Endothelial cell of umbilical vein (primary cell): ENCODE data around the gene LRRC8D. TPM values are rescaled to one million over a fixed set of nuclear protein-coding genes. Genes with fewer than 3 reads are reported as not detected.

Experiments used
- Bru-seq: library from RNA; stranded (reverse); fragments of 400-500 nt; gene quantifications from one replicate; lab custom pipeline; 2021; lab: Mats Ljungman, UMichigan
- BruChase-seq, 2 experiments: library from RNA; stranded (reverse); fragments of 400-500 nt; gene quantifications; one replicate each; lab custom pipeline; 2021; lab: Mats Ljungman, UMichigan
- BruUV-seq: library from RNA; stranded (reverse); fragments of 400-500 nt; replicated peaks from 2 replicates; lab custom pipeline; 2021; lab: Mats Ljungman, UMichigan
- CTCF ChIA-PET: fragments of 300-600, 350-600 bp; sonication (Branson Sonifier 250); formaldehyde crosslinking; loops from one replicate; lab custom pipeline; 2021; ENCODE audit warnings: antibody characterized with exemption, inconsistent platforms; lab: Charles Lee
- POLR2A ChIA-PET: fragments of 300-600, 350-600 bp; sonication (Branson Sonifier 250); formaldehyde crosslinking; loops from one replicate; lab custom pipeline; 2021; ENCODE audit warnings: antibody characterized with exemption, inconsistent platforms; lab: Charles Lee
- DNase-seq: peaks from one replicate; pipeline ENCODE4 v3.0.0-alpha.2; 2011; ENCODE audit warnings: low read depth, low spot score
- FAIRE-seq: peaks from 2 replicates; lab custom pipeline; 2011; peaks lifted over from hg19 to GRCh38; lab: Jason Lieb, UNC
- H2AFZ ChIP-seq: 2 replicates; pipeline ENCODE4 v1.6.0; 2012; ENCODE audit warnings: low read depth, low read length, control low read depth, inconsistent platforms
- H3K27ac ChIP-seq: 2 replicates; pipeline ENCODE4 v1.5.1; 2011; ENCODE audit warnings: low read depth, mild to moderate bottlenecking, control low read depth, low read length, moderate library complexity; ENCODE audit not compliant: insufficient read depth
- H3K27me3 ChIP-seq, 2 experiments: 2 replicates each; pipeline versions ENCODE4 v1.6.0 to v1.6.1; 2011; ENCODE audit warnings: low read length in 2 of 2, mixed read lengths in 1 of 2; ENCODE audit not compliant: control insufficient read depth in 2 of 2, insufficient read depth in 2 of 2
- H3K36me3 ChIP-seq, 2 experiments: 2 replicates in 1 of 2; 3 replicates in 1 of 2; pipeline ENCODE4 v1.5.1; 2011; ENCODE audit warnings: low read length in 2 of 2, mild to moderate bottlenecking in 1 of 2, moderate library complexity in 1 of 2; ENCODE audit not compliant: control insufficient read depth in 2 of 2, insufficient read depth in 2 of 2; ENCODE audit errors: extremely low read depth in 1 of 2
- H3K4me1 ChIP-seq: 3 replicates; pipeline ENCODE4 v1.5.1; 2011; ENCODE audit warnings: mild to moderate bottlenecking, low read length; ENCODE audit not compliant: control insufficient read depth, insufficient read depth; ENCODE audit errors: extremely low read depth
- H3K4me2 ChIP-seq: 2 replicates; pipeline ENCODE4 v1.6.1; 2011; ENCODE audit warnings: low read length, control low read depth, mixed read lengths; ENCODE audit not compliant: insufficient read depth
- H3K4me3 ChIP-seq, 3 experiments: fragments of 200-600 bp in 1 of 3; sonication (generic), shearing (Covaris generic) in 1 of 3; replicated peaks in 1 of 3; 2 replicates each; pipeline ENCODE4 v1.5.1; 2011 to 2016; ENCODE audit warnings: control low read depth in 3 of 3, low read length in 3 of 3, mild to moderate bottlenecking in 2 of 3, inconsistent platforms in 1 of 3, low read depth in 1 of 3, moderate library complexity in 1 of 3; ENCODE audit not compliant: insufficient read depth in 1 of 3
- H3K79me2 ChIP-seq: 2 replicates; pipeline ENCODE4 v1.6.0; 2012; ENCODE audit warnings: low read length, inconsistent platforms; ENCODE audit not compliant: control insufficient read depth, insufficient read depth
- H3K9ac ChIP-seq: replicated peaks from 2 replicates; pipeline ENCODE3; 2011; ENCODE audit warnings: low read length, control low read depth; ENCODE audit not compliant: insufficient read depth; ENCODE audit errors: extremely low read depth
- H3K9me1 ChIP-seq: replicated peaks from 3 replicates; pipeline ENCODE4 v1.6.0; 2011; ENCODE audit warnings: mild to moderate bottlenecking, low read length; ENCODE audit not compliant: control insufficient read depth, insufficient read depth; ENCODE audit errors: extremely low read depth
- H3K9me3 ChIP-seq: replicated peaks from 2 replicates; pipeline ENCODE4 v1.5.1; 2012; ENCODE audit warnings: low read length, inconsistent platforms; ENCODE audit not compliant: control insufficient read depth, insufficient read depth
- H4K20me1 ChIP-seq: replicated peaks from 2 replicates; pipeline ENCODE3; 2011; ENCODE audit warnings: mild to moderate bottlenecking, low read length; ENCODE audit not compliant: control insufficient read depth, insufficient read depth; ENCODE audit errors: extremely low read depth
- EZH2 ChIP-seq: IDR thresholded peaks from 2 replicates; pipeline ENCODE4 v1.6.1; 2012; ENCODE audit warnings: borderline replicate concordance, low read depth, mild to moderate bottlenecking, moderate library complexity, low read length, inconsistent platforms; ENCODE audit not compliant: severe bottlenecking
- FOS ChIP-seq: IDR thresholded peaks from 2 replicates; pipeline ENCODE4 v1.6.1; 2011; ENCODE audit warnings: mild to moderate bottlenecking, low read length, moderate library complexity, borderline replicate concordance; ENCODE audit not compliant: insufficient read depth
- GATA2 ChIP-seq: IDR thresholded peaks from 2 replicates; pipeline ENCODE4 v1.7.0; 2011; ENCODE audit warnings: low read depth, mild to moderate bottlenecking, moderate library complexity, mixed read lengths, low read length; ENCODE audit not compliant: insufficient read length, insufficient read depth
- JUN ChIP-seq: IDR thresholded peaks from 2 replicates; pipeline ENCODE4 v1.6.1; 2011; ENCODE audit warnings: borderline replicate concordance, low read depth; ENCODE audit not compliant: insufficient read length, insufficient read depth
- MYC ChIP-seq: IDR thresholded peaks from one replicate; pipeline ENCODE4 v1.6.1; 2011; ENCODE audit warnings: mild to moderate bottlenecking, low read depth, low read length
- POLR2A ChIP-seq: IDR thresholded peaks from 2 replicates; pipeline ENCODE4 v1.6.1; 2012; ENCODE audit warnings: low read depth, mild to moderate bottlenecking, control low read depth, low read length
- POLR2AphosphoS5 ChIP-seq: IDR thresholded peaks from 2 replicates; pipeline ENCODE4 v1.6.1; 2012; ENCODE audit warnings: low read depth, mild to moderate bottlenecking, control low read depth, low read length, moderate library complexity; ENCODE audit not compliant: insufficient read depth
- dilution Hi-C: fragments of 300-500 bp; cut with MboI; formaldehyde crosslinking; loops from one replicate; pipeline ENCODE4 v1.15.0; 2019; ENCODE audit warnings: low sequenced_read_pairs; ENCODE audit not compliant: extremely low pct_ligation_motif_present
- intact Hi-C: fragments of 100-400 bp; cut with micrococcal nuclease; formaldehyde crosslinking; loops from one replicate; pipeline ENCODE4 v1.10.0; 2022
- long read RNA-seq: library from polyadenylated mRNA; stranded (forward); transcript quantifications from one replicate; pipeline ENCODE4 v2.0.0, GENCODE V29; 2021
- polyA minus RNA-seq, 3 experiments: library from RNA; depleted of rRNA, polyadenylated mRNA; stranded (reverse); fragments of >200 nt; gene quantifications; 1 replicate in 1 of 3; 2 replicates in 2 of 3; pipeline ENCODE4 v1.2.3, GENCODE V29; 2011
- polyA plus RNA-seq, 4 experiments: library from polyadenylated mRNA; depleted of rRNA in 3 of 4; stranded (reverse) in 3 of 4; unstranded in 1 of 4; fragments of >200 nt; gene quantifications; 2 replicates each; pipeline versions ENCODE4 v1.2.1 to v1.2.3, GENCODE V29; 2011 to 2012; ENCODE audit warnings: missing spikeins in 1 of 4
- total RNA-seq: library from RNA; stranded (reverse); gene quantifications from 2 replicates; pipeline ENCODE4 v1.2.3, GENCODE V29; 2021
- TF ChIP-seq, protein P1 (sequence below), 2 donors: IDR thresholded peaks; 1 replicate in 1 of 2; 2 replicates in 1 of 2; pipeline ENCODE4 v1.5.1; 2011; ENCODE audit warnings: low read length in 2 of 2, mild to moderate bottlenecking in 2 of 2, moderate library complexity in 2 of 2, control low read depth in 1 of 2, inconsistent platforms in 1 of 2, low read depth in 1 of 2; ENCODE audit not compliant: insufficient read depth in 1 of 2; ENCODE audit errors: extremely low read depth in 1 of 2
- TF ChIP-seq, protein P2 (sequence below): IDR thresholded peaks from 2 replicates; pipeline ENCODE4 v1.6.1; 2011; ENCODE audit not compliant: insufficient read depth, insufficient read length

Gene LRRC8D
- total RNA-seq (23.6 and 37.7 TPM in 2 replicates), polyA plus RNA-seq (31.9 and 32.2 TPM in 2 replicates), polyA minus RNA-seq (46.6 and 60.9 TPM in 2 replicates), Bru-seq, nascent RNA (percentile 87 among the genes with signal in this experiment), BruChase-seq, experiment 1, labeled RNA remaining after a 6-hour chase (percentile 93 among the genes with signal in this experiment), BruChase-seq, experiment 2, labeled RNA remaining after a 2-hour chase (percentile 94 among the genes with signal in this experiment)
- polyA plus RNA-seq (2011; cell fraction: cytosol; rRNA removed), result 36.1 and 36.9 TPM in 2 replicates
- polyA plus RNA-seq (2011; cell fraction: nucleus; rRNA removed), result 26.1 and 28.4 TPM in 2 replicates
- polyA plus RNA-seq (2012), result 25.2 and 33.0 TPM in 2 replicates
- 47.9 TPM for polyA minus RNA-seq (2011; cell fraction: cytosol; rRNA and poly(A)+ RNA removed)
- 21.2 and 26.6 TPM in 2 replicates for polyA minus RNA-seq (2011; cell fraction: nucleus; rRNA and poly(A)+ RNA removed)
- long read RNA-seq, transcript LRRC8D-201 (3 exons, 3,950 nt), result minor isoform, 9 of 54 reads
- long read RNA-seq, transcript LRRC8D-206 (2 exons, 922 nt), result major isoform, 36 of 54 reads
- long read RNA-seq, partial matches to known transcripts, result 2 of 54 reads
- long read RNA-seq, other reads (novel, unspliced or antisense), result 7 of 54 reads

DNA sequence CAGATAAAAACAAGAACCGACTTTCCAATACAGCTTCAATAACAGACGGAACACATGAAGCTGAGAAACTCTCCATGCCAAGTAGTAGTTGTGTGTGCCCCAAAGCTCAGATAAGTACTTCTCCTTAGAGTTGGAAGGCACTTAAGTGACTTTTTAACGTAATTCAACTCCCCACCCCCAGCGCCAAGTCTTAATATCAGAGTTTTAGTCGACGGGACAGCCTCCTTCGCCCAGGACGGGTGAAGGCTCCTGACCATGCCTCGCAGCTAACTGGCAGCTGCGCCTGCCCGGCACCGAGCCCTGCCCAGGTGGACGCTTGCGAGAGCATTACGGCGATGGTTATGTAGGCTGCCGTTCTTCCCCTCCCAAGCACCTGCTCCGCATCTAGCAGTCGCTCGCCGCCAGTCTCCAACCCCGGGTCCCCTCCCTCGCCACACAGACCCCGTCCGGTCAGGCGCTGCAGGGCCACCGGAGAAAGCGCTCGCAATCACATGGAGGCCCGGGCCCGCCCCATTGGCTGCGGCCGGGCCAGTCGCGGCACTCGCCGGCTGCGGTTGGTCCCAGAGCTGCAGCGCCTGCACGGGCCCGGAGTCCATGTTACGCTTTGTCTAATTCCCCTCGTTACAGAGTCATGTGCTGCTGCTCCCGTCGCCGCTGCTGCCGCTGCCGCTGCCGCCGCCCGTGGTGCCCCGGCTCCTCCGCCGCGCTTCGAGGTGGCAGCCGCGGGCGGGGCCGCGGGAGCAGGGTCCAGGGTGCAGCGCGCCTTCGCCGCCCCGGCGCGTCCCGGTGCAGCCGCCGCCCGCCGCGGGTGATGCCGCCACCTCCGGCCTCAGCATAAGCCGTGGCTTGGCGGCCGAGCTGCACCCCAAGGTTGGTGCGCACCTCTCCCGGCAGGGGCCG is at the start of gene LRRC8D:
LRRC8D (plus strand) TSS at position 611 of the 900 bp plus-strand sequence. CDS start 112,037 bp downstream, outside the sequence.
- BruUV-seq, result no TSS peak
- ChIA-PET POLR2A (no interaction called here), CTCF (interaction anchor here (0.9 to 2.1 kb wide), 4 partner anchors 16 to 155 kb away, joined by 3 to 11 read pairs (median 4); no protein-coding TSS in a partner anchor)
- intact Hi-C loops, result loop anchor here (2.0 kb wide), 1 partner anchor 174 kb away; the partner anchor contains the start of gene ZNF326
- dilution Hi-C loops, result no loop called here
- no peaks in the 10 kb centered on the region for H3K36me3 ChIP-seq
- H4K20me1 ChIP-seq, result no peaks in the 10 kb centered on the region
- H2AFZ ChIP-seq, result peak within 1 kb of the TSS; percentile 96
- TF ChIP-seq POLR2A (peak; percentile 17), EZH2 (no peak), GATA2 (no peak), JUN (no peak), POLR2AphosphoS5 (peak; percentile 44), FOS (no peak), MYC (no peak)
- TF ChIP-seq, protein P1, sequence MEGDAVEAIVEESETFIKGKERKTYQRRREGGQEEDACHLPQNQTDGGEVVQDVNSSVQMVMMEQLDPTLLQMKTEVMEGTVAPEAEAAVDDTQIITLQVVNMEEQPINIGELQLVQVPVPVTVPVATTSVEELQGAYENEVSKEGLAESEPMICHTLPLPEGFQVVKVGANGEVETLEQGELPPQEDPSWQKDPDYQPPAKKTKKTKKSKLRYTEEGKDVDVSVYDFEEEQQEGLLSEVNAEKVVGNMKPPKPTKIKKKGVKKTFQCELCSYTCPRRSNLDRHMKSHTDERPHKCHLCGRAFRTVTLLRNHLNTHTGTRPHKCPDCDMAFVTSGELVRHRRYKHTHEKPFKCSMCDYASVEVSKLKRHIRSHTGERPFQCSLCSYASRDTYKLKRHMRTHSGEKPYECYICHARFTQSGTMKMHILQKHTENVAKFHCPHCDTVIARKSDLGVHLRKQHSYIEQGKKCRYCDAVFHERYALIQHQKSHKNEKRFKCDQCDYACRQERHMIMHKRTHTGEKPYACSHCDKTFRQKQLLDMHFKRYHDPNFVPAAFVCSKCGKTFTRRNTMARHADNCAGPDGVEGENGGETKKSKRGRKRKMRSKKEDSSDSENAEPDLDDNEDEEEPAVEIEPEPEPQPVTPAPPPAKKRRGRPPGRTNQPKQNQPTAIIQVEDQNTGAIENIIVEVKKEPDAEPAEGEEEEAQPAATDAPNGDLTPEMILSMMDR (IDR thresholded peaks at IDR 0.05; ENCODE audit: extremely low read depth in 1 of 2, insufficient read depth in 1 of 2, low read depth in 1 of 2, low read length in 2 of 2), result no peak
- TF ChIP-seq, protein P2, sequence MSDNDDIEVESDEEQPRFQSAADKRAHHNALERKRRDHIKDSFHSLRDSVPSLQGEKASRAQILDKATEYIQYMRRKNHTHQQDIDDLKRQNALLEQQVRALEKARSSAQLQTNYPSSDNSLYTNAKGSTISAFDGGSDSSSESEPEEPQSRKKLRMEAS, result peak; percentile 85
- peak within 1 kb of the TSS; percentile 48 for H3K4me2 ChIP-seq
- peak; percentile 85 for DNase-seq
- H3K9ac ChIP-seq, result peak within 1 kb of the TSS; percentile 60
- H3K27ac ChIP-seq, result no peak within 1 kb of the TSS
- peaks cover 11% of the 10 kb centered on the region for H3K4me1 ChIP-seq
- peaks cover 0 to 1% of the 10 kb centered on the region in 2 experiments for H3K27me3 ChIP-seq
- H3K79me2 ChIP-seq, result no peaks in the 10 kb centered on the region
- H3K4me3 ChIP-seq, result peak within 1 kb of the TSS; percentile 70 to 94 (median 74)
- peak; percentile 81 for FAIRE-seq
- H3K9me3 ChIP-seq, result no peaks in the 10 kb centered on the region
- H3K9me1 ChIP-seq, result no peaks in the 10 kb centered on the region
